Middle frontal gyrus (tissue), 1 donor: ENCODE results near the gene ANKH.
"Not testable (repeated sequence)": the region's sequence is repeated elsewhere in the genome, so short reads cannot be mapped to it uniquely, and the experiment has no call there.

ENCODE experiments used
- DNase-seq: peaks from one replicate; pipeline ENCODE4 v3.0.0-alpha.2; 2015; ENCODE audit warnings: low spot score; ENCODE audit errors: extremely low spot score

The ANKH gene

DNA sequence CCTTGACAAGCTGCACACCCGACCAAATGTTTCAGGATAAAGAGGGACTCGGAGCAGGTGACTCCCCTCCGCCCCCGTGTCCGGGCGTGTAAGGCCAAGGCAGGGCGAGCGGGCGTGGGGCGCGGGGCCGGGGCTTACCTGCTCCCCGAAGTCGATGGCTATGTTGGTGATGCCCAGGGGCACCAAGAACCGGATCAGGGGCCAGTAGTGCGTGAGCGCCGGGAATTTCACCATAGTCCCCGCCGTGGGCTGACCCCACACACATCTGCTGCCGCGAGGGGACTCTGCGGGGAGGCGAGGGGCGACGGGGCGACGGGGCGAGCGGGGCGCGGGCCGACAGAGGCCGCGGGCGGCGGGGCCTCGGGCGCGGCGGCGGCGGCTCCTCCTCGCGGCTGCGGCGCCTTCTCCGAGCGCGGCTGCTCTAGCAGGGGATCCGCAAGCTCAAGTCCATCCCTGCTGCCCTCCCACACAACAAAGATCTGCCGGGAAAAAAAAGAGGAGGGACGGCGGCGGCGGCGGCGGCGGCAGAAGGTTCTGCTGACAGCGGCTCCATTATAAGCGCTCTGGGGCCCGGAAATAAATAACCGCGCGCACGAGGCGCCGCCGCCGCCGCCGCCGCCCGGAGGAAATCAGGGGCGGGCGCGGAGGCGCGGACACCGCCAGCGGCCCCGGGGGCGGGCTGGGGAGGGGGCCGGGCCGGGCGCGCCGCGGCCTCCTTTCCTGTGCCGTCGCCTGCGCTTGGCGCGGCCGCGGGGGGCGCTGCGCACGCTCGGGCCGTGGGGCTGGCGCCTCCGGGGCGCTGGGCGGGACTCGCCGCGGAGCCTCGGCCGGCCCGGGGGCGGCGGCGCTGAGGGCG, at the start of gene ANKH:
ANKH (minus strand) TSS at position 565 of the 856 bp plus-strand sequence; CDS start at position 234, 331 bp downstream.
- peak; percentile 71 for DNase-seq

DNA sequence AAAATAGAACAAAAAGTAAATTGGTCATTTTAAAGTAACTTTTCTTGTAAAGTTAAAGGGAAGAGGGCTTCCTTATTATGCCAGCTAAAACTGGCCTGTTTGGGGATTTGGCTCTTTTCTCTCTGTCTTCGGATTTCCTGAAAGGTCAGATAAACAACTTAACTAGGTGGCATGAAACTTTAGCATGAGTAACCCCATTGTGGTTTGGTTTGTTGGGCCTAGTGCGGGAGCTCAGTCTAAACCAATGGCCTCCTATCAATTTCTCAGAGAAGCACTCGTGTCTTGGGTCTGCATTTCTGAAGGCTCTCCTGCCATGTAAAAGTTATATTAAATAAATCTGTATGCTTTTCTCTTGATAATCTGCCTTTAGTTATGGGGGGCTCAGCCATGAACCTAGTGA, 48.5 kb upstream of the ANKH start:
- DNase-seq = no peak

DNA sequence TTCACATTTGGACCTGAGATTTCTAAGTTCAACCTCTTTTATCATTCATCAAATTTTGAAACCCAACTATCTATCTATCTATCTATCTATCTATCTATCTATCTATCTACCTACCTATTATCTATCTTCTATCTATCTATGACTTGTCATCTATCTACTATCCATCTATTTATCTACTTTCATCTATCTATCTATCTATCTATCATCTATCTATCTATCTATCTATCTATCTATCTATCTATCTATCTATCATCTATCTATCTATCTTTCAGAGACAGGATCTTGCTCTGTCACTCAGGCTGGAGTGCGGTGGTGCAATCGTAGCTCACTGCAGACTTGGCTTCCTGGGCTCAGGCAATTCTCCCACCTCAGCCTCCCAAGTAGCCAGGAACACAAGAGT, 47.5 kb upstream of the ANKH start:
- DNase-seq = not testable (repeated sequence)

GRCh38 chr5:14917719-14918118, 46.1 kb upstream of the ANKH start:
- no peak for DNase-seq

DNA sequence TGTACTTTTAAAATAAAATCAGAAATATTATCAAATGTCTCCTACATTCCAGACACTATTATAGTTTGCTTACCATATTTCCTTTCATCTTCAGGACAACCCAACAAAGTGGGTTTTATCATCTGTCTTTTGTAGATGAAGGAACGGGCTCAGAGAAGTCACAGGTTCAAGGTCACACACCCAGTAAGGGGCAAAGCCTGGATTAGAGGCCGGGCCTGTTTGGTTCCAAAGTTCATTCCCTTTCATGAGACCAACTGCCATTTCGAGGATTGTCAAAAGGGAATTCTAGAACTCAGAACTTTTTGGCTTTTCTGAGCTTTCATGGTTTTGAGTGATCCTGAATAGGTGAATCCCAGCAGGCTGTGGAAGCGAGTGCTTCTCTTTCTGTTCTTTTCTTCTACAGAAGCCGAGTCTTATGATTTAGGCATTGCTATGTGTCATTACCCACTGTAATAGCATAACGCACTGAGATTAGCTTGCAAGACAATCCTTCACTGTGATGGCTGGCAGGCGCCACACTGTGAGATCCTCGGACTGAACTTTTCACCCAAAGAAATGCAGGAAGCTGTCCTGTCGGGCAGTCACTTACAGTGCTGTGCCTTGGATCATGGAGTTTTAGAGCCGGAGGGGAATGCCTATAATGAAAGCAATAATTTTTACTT, 43.8 kb upstream of the ANKH start:
- no peak for DNase-seq

DNA sequence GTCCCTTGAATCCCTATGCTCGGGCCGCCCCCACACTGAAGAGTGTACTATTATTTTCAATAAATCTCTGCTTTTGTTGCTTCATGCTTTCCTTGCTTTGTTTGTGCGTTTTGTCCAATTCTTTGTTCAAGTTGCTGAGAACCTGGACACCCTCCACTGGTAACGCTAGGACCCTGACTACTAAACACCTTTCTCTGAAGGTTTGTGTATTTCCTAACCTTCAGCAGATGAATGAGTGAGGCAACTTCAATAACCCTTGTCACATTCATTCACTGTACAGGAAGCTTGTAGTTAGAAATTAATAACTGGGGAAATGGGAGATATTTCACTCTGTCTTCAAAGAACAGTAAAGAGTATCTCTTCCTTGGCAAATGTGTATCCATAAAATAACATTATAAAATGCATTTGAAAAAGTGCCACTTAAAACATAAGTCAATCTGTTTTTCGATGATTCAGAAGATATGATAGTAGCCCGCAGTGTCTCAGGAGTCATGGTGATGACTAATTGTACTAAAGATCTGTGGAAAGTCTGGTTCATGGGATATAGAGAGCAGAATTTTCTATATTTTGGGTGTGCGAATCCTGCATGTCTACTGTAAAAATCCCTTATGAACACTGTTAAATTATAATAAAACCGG, 43.2 kb upstream of the ANKH start:
- no peak for DNase-seq

GRCh38 chr5:14914193-14914592, 42.6 kb upstream of the ANKH start:
- DNase-seq = no peak

- no peak for DNase-seq
These were observed 41.5 kb upstream of the ANKH start for GRCh38 chr5:14913096-14913495.

DNA sequence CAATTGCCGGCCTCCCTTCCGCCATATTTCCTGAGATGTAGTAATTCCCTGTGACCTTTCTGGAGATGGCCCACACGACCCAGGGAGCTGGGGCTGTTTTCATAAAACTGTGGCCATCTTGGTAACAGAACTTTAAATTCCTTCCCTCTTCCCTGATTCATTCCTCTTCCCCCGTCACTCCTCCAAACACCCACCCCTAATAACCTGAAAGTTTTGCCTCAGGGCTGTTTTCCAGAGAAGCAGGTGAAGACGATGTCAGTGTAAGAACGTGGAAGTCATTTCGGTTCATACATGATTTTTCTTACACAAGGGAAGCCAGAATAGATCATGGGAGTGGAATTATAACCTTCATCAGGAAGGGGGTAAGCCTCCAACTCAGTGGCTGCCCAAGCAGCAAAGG, 40.6 kb upstream of the ANKH start:
- no peak for DNase-seq

GRCh38 chr5:14909369-14909768, 37.8 kb upstream of the ANKH start:
- DNase-seq = no peak

GRCh38 chr5:14908172-14908571, 36.6 kb upstream of the ANKH start:
- DNase-seq = no peak

DNA sequence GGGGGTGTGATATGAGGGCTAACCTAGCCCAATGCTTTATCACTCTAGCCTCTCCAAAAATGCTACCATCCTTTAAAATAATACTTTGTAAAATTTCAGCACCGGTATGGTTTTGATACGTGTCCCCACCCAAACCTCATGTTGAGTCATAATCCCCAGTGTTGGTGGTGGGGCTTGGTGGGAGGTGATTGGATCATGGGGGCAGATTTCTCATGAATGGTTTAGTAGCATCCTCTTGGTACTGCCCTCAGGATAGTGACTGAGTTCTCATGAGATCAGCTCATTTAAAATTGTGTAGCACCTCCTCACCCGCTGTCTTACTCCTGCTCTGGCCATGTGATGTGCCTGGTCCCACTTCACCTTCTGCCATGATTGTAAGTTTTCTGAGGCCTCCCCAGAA, 35.0 kb upstream of the ANKH start:
- DNase-seq = no peak

DNA sequence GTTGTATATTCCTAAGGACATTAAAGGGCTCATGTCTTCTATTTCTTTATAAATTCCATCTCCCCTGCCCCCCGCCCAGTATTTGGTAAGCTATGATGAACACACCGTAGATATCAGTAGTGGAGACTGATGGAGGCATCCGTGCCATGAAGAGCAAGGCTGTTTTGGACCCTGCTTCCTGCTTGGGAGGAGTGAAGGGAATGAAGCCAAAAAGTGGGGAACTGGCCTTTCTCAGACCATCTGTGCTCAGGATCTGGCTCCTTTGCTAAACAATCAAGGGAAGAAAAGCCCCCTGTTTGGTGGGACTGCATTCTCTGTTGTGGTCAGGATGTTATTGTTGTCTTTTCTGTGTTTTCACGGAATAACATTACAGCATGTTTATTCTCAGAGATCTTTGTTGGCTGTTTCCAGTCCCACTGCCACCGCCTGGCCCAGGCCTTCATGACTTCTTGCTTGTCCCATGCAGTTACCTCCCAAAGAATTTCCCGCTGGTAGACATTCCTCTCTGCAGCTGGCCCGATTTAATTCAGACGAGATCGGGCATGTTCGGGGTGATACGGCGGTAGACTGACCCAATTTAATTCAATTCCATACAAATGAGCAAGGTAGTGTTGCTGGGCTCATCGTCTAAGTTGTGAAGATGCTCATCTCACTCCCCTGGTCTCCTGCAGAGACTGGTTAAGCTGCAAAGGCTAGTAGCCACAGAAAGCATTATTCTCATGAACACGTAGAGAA, 31.4 kb upstream of the ANKH start:
- no peak for DNase-seq

DNA sequence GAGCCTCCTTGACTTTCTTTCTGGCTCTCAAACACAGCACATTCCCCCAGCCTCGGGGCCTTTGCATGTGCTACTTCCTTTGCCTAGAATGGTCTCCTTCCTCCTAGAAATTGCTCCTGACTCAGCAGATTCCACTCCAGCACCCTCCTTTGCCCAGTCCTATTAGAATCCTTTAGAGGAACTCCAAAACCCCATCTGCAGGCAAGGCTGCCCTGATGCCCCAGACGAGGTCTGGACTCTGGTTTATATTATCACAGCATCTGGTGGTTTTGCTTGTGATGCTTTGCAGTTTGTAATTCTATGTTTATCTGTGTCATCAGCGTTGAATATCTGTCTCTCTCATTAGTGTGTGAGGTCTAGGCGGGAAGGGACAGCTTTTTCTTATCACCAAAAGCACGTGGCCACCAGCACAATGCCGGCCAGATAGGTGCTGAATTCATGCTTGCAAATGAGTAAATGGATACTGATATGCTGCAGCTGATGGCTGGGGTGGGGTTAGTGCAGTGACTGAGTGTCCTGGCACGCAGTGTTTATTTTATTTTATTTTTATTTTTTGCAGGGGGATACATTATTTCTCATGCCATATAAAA, 30.0 kb upstream of the ANKH start:
- no peak for DNase-seq

GRCh38 chr5:14900693-14901461, 29.3 kb upstream of the ANKH start:
- no peak for DNase-seq

DNA sequence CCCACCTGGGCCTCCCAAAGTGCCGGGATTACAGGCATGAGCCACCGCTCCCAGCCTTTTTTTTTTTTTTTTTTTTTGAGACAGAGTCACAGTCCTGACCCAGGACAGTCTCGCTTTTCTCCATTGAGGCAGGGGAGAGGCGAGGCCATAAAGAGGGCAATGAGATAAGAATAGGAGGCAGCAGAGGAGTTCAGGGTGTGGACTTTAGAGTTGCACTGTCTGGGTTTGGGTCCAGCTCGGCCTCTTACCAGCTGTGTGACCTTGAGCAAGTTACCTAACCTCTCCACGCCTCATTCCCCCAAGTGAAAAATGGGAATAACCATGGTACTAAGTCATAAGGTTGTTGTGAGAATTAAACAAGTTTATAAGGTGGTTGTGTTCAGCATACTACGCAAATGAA, 24.6 kb upstream of the ANKH start:
- no peak for DNase-seq

DNA sequence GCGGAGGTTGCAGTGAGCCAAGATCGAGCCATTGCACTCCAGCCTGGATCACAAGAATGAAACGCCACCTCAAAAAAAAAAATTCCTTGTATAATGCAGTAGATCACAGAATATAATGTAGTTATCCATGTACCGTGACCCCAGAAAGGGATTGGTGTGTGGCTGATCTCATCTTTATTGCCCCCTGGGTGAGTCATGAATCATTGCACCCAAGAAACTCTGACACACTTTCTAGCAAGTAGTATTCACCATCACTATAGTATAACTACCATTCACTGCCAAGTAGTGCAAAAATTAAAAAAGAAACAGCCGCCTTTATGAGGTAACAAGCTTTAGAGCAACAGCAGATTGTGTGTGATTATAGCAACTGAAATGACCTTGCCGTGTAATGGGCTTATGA, 23.7 kb upstream of the ANKH start:
- no peak for DNase-seq

GRCh38 chr5:14894748-14895147, 23.2 kb upstream of the ANKH start:
- DNase-seq = no peak

DNA sequence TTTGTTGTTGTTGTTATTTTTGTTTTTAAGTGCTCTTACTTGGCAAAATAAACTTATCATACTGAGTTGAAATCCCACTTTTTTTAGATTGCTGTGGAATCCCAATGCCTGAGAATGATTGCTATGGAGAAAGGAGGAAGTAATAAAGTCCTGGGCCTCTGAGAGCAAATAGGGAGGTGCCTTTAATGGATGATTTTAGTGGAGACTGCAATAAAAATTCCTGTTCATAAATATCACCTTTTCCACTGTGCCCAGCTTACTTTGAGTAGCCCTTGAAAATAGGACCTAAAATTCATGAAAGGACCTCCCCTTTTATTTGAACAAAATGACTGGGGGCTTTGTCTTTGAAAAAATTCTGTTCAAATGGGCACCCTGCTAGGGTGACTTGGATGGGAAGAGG, 21.8 kb upstream of the ANKH start:
- DNase-seq = no peak

- DNase-seq = no peak
These were observed 19.3 kb upstream of the ANKH start for GRCh38 chr5:14890846-14891245.
